Right forelimb (tissue), 1 donor: Measurements from ENCODE around the gene RTEL1.
"Not testable (repeated sequence)": the region's sequence is repeated elsewhere in the genome, so short reads cannot be mapped to it uniquely, and the experiment has no call there.

Experiments used
- DNase-seq: peaks from one replicate; pipeline ENCODE4 v3.0.0-alpha.2; 2018

Gene RTEL1

GRCh38 chr20:63628246-63628975, 29.7 kb upstream of the RTEL1 start:
- DNase-seq = peak; percentile 72

- not testable (repeated sequence) for DNase-seq
Measured at GRCh38 chr20:63630956-63631355, 27.2 kb upstream of the RTEL1 start.

- DNase-seq = not testable (repeated sequence)
Measured at GRCh38 chr20:63631426-63631825, 26.7 kb upstream of the RTEL1 start.

- DNase-seq = no peak
Measured at GRCh38 chr20:63633732-63634131, 24.4 kb upstream of the RTEL1 start.

- no peak for DNase-seq
Measured at GRCh38 chr20:63635431-63636141, 22.5 kb upstream of the RTEL1 start.

GRCh38 chr20:63636752-63637628, 21.1 kb upstream of the RTEL1 start:
- DNase-seq = no peak

GRCh38 chr20:63639093-63639975, 18.8 kb upstream of the RTEL1 start:
- no peak for DNase-seq

GRCh38 chr20:63640086-63640485, 18.0 kb upstream of the RTEL1 start:
- no peak for DNase-seq

GRCh38 chr20:63640686-63641085, 17.4 kb upstream of the RTEL1 start:
- DNase-seq = not testable (repeated sequence)

- DNase-seq = no peak
Measured at GRCh38 chr20:63641146-63641791, 16.8 kb upstream of the RTEL1 start.

GRCh38 chr20:63641792-63642523, 16.2 kb upstream of the RTEL1 start:
- peak; percentile 95 for DNase-seq

- no peak for DNase-seq
Measured at GRCh38 chr20:63642527-63643247, 15.4 kb upstream of the RTEL1 start.

GRCh38 chr20:63643499-63643898, 14.6 kb upstream of the RTEL1 start:
- no peak for DNase-seq

- DNase-seq = no peak
Measured at GRCh38 chr20:63643946-63644345, 14.2 kb upstream of the RTEL1 start.

GRCh38 chr20:63645218-63645617, 12.9 kb upstream of the RTEL1 start:
- DNase-seq = no peak

GRCh38 chr20:63648190-63648589, 9.9 kb upstream of the RTEL1 start:
- DNase-seq = no peak

- DNase-seq = no peak
Measured at GRCh38 chr20:63648895-63649589, 9.1 kb upstream of the RTEL1 start.

- not testable (repeated sequence) for DNase-seq
Measured at GRCh38 chr20:63650486-63650885, 7.6 kb upstream of the RTEL1 start.

GRCh38 chr20:63651942-63652191, 6.2 kb upstream of the RTEL1 start:
- DNase-seq = no peak
